Measurements from ENCODE around the gene MTCL1. TPM values are rescaled to one million over a fixed set of nuclear protein-coding genes. Genes with fewer than 3 reads are reported as not detected.

MTCL1 gene
- total RNA-seq: 17.5 and 28.5 TPM in 2 replicates

- no peak for DNase-seq (ENCODE audit: low read depth, low spot score)
These were observed at the start of gene MTCL1 for GRCh38 chr18:8705238-8705960. Gene MTCL1, plus strand, starts transcription at chr18:8705556. Its CDS starts 105 bp downstream, at chr18:8705661.

DNA sequence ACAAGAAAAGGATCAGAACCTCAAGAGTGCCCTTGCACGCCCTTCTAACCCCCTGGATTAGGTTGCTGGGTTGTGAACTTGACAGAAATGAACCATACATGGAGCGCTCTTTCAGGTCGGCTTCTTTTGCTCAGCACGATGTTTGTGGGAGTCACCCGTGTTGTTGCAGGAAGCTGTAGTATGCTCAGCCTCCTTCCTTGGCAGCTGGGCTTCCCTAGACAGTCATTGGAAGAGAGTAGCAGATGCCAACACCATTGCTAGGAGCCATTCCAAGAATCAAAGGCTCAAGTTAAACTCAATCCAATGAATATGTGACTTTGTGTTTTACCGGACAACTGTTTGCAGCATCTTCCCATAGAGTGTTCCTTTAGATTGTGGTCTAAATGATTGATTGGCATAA is 49.1 kb upstream of the MTCL1 start:
- DNase-seq (ENCODE audit: low read depth, low spot score): no peak

- no peak for DNase-seq (ENCODE audit: low read depth, low spot score)
These were observed 48.1 kb upstream of the MTCL1 start for GRCh38 chr18:8657050-8657820.

DNA sequence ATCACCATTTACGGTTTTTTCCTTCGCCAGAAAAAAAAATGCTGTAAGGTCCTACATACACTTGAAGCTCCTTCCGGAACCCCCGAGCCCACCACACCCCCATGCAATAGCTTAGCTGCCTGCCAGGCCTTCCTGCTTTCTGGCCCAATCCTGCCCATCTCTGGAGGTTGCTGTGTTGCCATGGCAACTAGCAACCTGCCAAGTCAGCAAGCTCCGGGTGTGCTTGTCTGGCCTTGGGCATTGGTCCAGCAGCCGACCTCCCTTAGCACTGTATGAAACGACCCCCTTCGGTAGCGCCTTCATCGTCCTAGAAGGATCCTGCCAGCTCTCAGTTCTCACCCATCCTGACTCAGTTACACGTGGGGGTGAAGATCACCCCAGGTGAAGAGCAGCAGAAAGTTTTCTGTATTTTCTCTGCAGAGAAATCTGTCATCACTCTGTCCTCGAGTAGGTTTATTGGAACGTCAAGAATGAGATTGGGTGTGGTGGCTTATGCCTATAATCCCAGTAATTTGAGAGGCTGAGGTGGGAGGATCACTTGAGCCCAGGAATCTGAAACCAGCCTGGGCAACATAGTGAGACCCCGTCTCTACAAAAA is 47.4 kb upstream of the MTCL1 start:
- no peak for DNase-seq (ENCODE audit: low read depth, low spot score)

- DNase-seq (ENCODE audit: low read depth, low spot score): no peak
These were observed 46.4 kb upstream of the MTCL1 start for GRCh38 chr18:8658858-8659485.

DNA sequence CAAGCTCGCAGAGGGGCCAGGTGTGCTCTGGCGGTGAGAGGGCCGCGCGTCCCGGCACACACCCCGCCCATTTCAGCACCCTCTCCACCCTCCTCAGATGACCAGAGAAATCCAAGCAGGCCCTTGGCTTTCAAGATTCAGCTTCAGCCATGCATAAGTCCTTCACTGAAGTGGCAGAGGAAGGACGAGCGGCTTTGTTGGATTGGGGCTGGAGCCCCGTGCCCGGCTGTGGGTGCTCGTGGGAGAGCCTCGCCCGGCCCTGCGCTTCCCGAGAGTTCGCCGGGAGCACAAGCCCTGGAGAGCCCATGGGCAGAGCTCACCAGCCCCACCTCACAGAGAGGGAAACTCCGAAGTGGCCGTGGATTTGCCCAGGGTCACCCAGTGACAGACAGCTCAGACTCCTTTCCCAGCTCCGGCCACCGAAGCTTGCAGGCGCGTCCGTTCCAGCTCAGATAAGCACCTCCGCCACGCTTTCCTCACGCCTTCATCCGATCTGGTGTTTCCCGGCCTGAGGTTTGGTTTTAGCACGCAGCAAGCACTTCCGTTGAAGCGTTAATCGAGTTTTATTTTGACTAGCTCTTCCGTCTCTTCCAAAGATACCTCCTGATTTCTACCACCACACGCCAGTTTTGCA is 45.6 kb upstream of the MTCL1 start:
- no peak for DNase-seq (ENCODE audit: low read depth, low spot score)

- DNase-seq (ENCODE audit: low read depth, low spot score): no peak
These were observed 45.0 kb upstream of the MTCL1 start for GRCh38 chr18:8660316-8660715.

GRCh38 chr18:8661754-8662559 is 43.4 kb upstream of the MTCL1 start:
- peak; percentile 13 for DNase-seq (ENCODE audit: low read depth, low spot score)

DNA sequence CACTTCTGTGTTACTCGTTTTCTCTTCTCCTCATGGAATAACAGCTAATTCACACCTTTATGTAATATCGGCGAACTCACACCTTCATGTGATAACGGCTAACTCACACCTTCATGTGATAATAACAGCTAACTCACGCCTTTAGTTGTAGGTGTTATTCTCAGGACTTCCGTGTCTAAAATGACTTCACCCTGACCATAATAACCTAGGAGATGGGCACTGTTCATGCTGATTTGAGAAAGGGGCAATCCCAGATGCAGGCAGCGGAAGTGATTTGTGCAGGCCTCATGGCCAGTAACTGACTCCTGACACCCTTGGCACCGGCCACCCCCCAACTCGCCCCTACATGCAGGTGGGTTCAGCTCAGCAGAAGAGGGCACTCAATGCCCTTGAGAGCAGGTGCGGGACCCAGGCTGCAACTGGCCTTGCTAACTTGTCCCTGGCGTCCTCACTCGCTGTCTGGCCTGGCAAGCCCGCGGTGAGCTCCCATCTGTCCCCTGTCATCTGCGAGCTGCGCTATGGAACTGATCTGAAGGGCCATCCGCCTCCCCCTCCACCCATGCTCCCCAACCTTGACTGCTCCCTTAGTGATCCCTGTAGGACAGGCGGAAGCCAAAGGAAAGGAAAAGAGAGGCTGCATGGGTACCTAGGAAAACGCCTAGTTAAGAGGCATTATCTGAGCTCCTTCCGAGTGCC is 42.6 kb upstream of the MTCL1 start:
- no peak for DNase-seq (ENCODE audit: low read depth, low spot score)

DNA sequence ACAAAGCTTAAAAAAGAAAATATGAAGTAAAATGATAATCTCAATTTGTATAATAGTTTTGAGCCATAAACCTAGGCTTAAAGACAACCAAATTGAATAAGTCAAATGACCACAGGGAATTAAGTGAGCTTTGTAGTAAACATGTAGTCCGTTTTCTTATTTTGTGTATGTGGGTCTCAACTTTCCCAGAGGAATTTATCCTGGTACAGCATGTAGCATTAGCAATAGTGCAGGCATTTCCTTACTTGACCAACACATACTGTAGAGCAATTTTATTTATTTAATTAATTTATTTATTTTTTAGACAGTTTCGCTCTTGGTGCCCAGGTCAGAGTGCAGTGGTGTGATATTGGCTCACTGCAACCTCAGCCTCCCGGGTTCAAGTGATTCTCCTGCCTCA is 37.5 kb upstream of the MTCL1 start:
- no peak for DNase-seq (ENCODE audit: low read depth, low spot score)

DNA sequence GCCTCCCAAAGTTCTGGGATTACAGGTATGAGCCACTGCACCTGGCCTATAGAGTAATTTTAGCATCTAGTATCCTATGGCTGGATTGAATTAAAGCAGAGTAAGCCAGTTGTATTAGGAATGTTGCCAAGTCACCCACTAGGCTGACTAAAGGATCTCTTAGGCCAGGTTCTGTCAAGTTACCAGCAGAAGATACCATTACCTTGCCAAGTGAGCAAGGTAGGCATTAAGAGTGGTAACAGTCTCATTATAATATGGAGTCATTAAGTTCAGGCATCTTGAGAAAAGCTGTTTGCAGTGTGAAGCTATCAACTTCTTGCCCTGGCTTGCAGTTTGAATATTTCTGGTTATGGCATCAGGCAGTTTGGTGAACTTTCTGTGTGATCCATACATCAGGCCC is 37.0 kb upstream of the MTCL1 start:
- DNase-seq (ENCODE audit: low read depth, low spot score): no peak

GRCh38 chr18:8669571-8669970 is 35.8 kb upstream of the MTCL1 start:
- DNase-seq (ENCODE audit: low read depth, low spot score): no peak

- no peak for DNase-seq (ENCODE audit: low read depth, low spot score)
These were observed 31.8 kb upstream of the MTCL1 start for GRCh38 chr18:8673256-8674209.

DNA sequence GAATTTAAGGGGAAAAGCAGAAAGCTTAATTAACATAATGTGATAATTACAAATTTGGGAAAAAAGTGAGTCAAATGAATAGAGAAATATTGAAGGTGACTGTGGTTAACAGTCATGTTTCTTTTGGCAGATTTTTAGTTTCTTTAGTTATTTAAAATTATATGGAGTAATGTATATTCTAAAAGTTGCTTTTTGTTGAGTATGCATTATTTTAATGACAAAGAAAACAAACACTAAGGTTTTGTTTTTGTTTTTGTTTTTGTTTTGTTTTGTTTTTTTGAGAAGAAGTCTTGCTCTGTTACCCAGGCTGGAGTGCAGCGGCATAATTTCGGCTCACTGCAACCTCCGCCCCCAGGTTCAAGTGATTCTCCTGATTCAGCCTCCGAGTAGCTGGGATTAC is 30.3 kb upstream of the MTCL1 start:
- DNase-seq (ENCODE audit: low read depth, low spot score): no peak

DNA sequence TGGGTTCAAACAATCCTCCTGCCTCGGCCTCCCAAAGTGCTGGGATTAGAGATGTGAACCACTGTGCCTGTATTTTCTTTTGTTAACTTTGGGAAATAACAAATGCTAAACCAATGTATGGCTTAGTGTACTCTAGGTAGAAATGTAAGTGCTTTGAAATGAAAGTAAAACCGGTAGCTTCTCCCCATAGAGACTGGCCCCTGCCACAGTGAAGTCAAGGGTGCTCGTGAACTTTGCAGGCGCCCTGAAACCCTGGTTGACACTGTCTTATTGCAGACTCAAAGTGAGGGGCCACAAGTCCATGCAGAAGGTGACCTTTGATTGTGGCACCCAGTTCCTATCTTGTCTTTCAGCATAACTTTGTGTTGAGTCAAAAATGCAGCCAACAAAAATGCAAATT is 24.2 kb upstream of the MTCL1 start:
- DNase-seq (ENCODE audit: low read depth, low spot score): no peak

GRCh38 chr18:8684577-8684976 is 20.8 kb upstream of the MTCL1 start:
- DNase-seq (ENCODE audit: low read depth, low spot score): no peak

GRCh38 chr18:8685141-8685913 is 20.0 kb upstream of the MTCL1 start:
- DNase-seq (ENCODE audit: low read depth, low spot score): no peak

GRCh38 chr18:8685914-8686216 is 19.5 kb upstream of the MTCL1 start:
- DNase-seq (ENCODE audit: low read depth, low spot score): no peak
